ENCODE results near the gene ZNF384. TPM values are rescaled to one million over a fixed set of nuclear protein-coding genes. Genes with fewer than 3 reads are reported as not detected.

The ZNF384 gene
- total and polyA plus RNA-seq, 11 donors = 15.0 to 38.1 (median 25.2) TPM

- ATAC-seq (no peak), DNase-seq (peak in 1 of 5 donors; percentile 33)
- WGBS, 4 donors = 70 to 85% (median 76%) methylated on average over 5 of the region's 5 CpGs
- no peak for TF ChIP-seq CTCF (IDR thresholded peaks at IDR 0.05)
- no peak for TF ChIP-seq POLR2A (IDR thresholded peaks at IDR 0.05)
- H3K4me1 ChIP-seq = peaks cover 0 to 38% (median 6%) of the 10 kb centered on the region in 12 donors
- H3K27ac ChIP-seq = peak overlapping the region in 2 of 12 donors; percentile 26 to 60
- H3K4me3 ChIP-seq = no peak overlapping the region
- no peaks in the 10 kb centered on the region for H3K9me3 ChIP-seq
- intact Hi-C loops (cut with DNase I) = loop anchor here in 9 of 10 donors (2.0 to 10.0 kb wide), 12 partner anchors 26 to 209 kb away; partner anchors contain the start of genes P3H3 (in 5 of the 9), ING4 (in 3 of the 9), GPR162 (in 1 of the 9) and LAG3 (in 1 of the 9)
- peaks cover 0 to 15% (median 0%) of the 10 kb centered on the region in 9 donors for H3K27me3 ChIP-seq
- H3K36me3 ChIP-seq = peaks cover 0 to 8% (median 0%) of the 10 kb centered on the region in 9 donors
These were observed 70.5 kb downstream of the ZNF384 start for GRCh38 chr12:6618483-6619225.

Other genes with a start within 250 kb of the ZNF384 start
- gene CD27, start 244.4 kb downstream of the ZNF384 start, total RNA-seq = 1 to 10 TPM in 1 of 9 donors, under 1 TPM in 3, not detected in 5; 0.27 to 5.3 (median 0.42) TPM
- gene CD27, start 244.4 kb downstream of the ZNF384 start, polyA plus RNA-seq = under 1 TPM in 1 of 2 donors, not detected in 1; 0.19 TPM
- gene TAPBPL, start 237.3 kb downstream of the ZNF384 start, total RNA-seq = 10 to 100 TPM in 8 of 9 donors, 1 to 10 TPM in 1; 6.9 to 55.6 (median 14.1) TPM
- gene TAPBPL, start 237.3 kb downstream of the ZNF384 start, polyA plus RNA-seq = 10 to 100 TPM in 1 of 2 donors, 1 to 10 TPM in 1; 5.4 to 10.2 TPM
- 1 to 10 TPM; 2.1 to 8.3 (median 3.4) TPM for gene VAMP1, start 218.7 kb downstream of the ZNF384 start, total RNA-seq
- gene VAMP1, start 218.7 kb downstream of the ZNF384 start, polyA plus RNA-seq = 1 to 10 TPM; 2.7 to 6.2 TPM
- gene MRPL51, start 196.1 kb downstream of the ZNF384 start, total RNA-seq = 100 to 1,000 TPM in 8 of 9 donors, 10 to 100 TPM in 1; 95.6 to 300 (median 228) TPM
- 100 to 1,000 TPM; 164 to 210 TPM for gene MRPL51, start 196.1 kb downstream of the ZNF384 start, polyA plus RNA-seq
- gene NCAPD2, start 195.3 kb downstream of the ZNF384 start, total RNA-seq = 10 to 100 TPM in 8 of 9 donors, 1 to 10 TPM in 1; 8.4 to 22.4 (median 11.3) TPM
- 1 to 10 TPM; 3.3 to 8.1 TPM for gene NCAPD2, start 195.3 kb downstream of the ZNF384 start, polyA plus RNA-seq
- gene GAPDH, start 154.9 kb downstream of the ZNF384 start, total RNA-seq = 1,000 to 10,000 TPM; 3,379 to 7,430 (median 4,887) TPM
- 1,000 to 10,000 TPM; 4,589 to 6,374 TPM for gene GAPDH, start 154.9 kb downstream of the ZNF384 start, polyA plus RNA-seq
- gene IFFO1, start 133.3 kb downstream of the ZNF384 start, total RNA-seq = 10 to 100 TPM; 13.2 to 27.5 (median 15.0) TPM
- gene IFFO1, start 133.3 kb downstream of the ZNF384 start, polyA plus RNA-seq = 10 to 100 TPM; 10.3 to 15.4 TPM
- gene NOP2, start 121.1 kb downstream of the ZNF384 start, total RNA-seq = 10 to 100 TPM; 12.9 to 23.8 (median 16.5) TPM
- gene NOP2, start 121.1 kb downstream of the ZNF384 start, polyA plus RNA-seq = 10 to 100 TPM; 15.4 to 30.1 TPM
- gene CHD4, start 82.0 kb downstream of the ZNF384 start, total RNA-seq = 100 to 1,000 TPM; 131 to 237 (median 160) TPM
- 100 to 1,000 TPM; 144 to 189 TPM for gene CHD4, start 82.0 kb downstream of the ZNF384 start, polyA plus RNA-seq
- gene LPAR5, start 53.4 kb downstream of the ZNF384 start, total RNA-seq = 10 to 100 TPM in 1 of 9 donors, 1 to 10 TPM in 8; 3.7 to 11.7 (median 4.8) TPM
- 1 to 10 TPM; 3.5 to 4.7 TPM for gene LPAR5, start 53.4 kb downstream of the ZNF384 start, polyA plus RNA-seq
- gene ACRBP, start 41.9 kb downstream of the ZNF384 start, total RNA-seq = 1 to 10 TPM in 4 of 9 donors, under 1 TPM in 4, not detected in 1; 0.32 to 7.2 (median 0.99) TPM
- gene ACRBP, start 41.9 kb downstream of the ZNF384 start, polyA plus RNA-seq = under 1 TPM; 0.34 to 0.60 TPM
- gene ING4, start 26.3 kb downstream of the ZNF384 start, total RNA-seq = 10 to 100 TPM; 17.4 to 39.0 (median 24.7) TPM
- gene ING4, start 26.3 kb downstream of the ZNF384 start, polyA plus RNA-seq = 10 to 100 TPM; 14.6 to 23.6 TPM
- under 1 TPM in 3 of 9 donors, not detected in 6; 0.11 to 0.32 (median 0.22) TPM for gene PIANP, start 11.4 kb upstream of the ZNF384 start, total RNA-seq
- gene PIANP, start 11.4 kb upstream of the ZNF384 start, polyA plus RNA-seq = under 1 TPM; 0.15 to 0.28 TPM
- 10 to 100 TPM; 56.7 to 96.4 (median 82.6) TPM for gene COPS7A, start 34.7 kb upstream of the ZNF384 start, total RNA-seq
- 100 to 1,000 TPM in 1 of 2 donors, 10 to 100 TPM in 1; 54.1 to 108 TPM for gene COPS7A, start 34.7 kb upstream of the ZNF384 start, polyA plus RNA-seq
- 100 to 1,000 TPM; 126 to 207 (median 152) TPM for gene MLF2, start 63.8 kb upstream of the ZNF384 start, total RNA-seq
- gene MLF2, start 63.8 kb upstream of the ZNF384 start, polyA plus RNA-seq = 100 to 1,000 TPM; 136 to 231 TPM
- gene PTMS, start 77.0 kb upstream of the ZNF384 start, total RNA-seq = 100 to 1,000 TPM in 5 of 9 donors, 10 to 100 TPM in 4; 72.9 to 227 (median 100) TPM
- 100 to 1,000 TPM; 274 to 331 TPM for gene PTMS, start 77.0 kb upstream of the ZNF384 start, polyA plus RNA-seq
- 1 to 10 TPM in 2 of 9 donors, under 1 TPM in 3, not detected in 4; 0.10 to 1.5 (median 0.43) TPM for gene LAG3, start 83.1 kb upstream of the ZNF384 start, total RNA-seq
- under 1 TPM; 0.03 to 0.34 TPM for gene LAG3, start 83.1 kb upstream of the ZNF384 start, polyA plus RNA-seq
- gene CD4, start 100.2 kb upstream of the ZNF384 start, total RNA-seq = 10 to 100 TPM in 2 of 9 donors, 1 to 10 TPM in 7; 3.0 to 71.9 (median 5.4) TPM
- 1 to 10 TPM; 1.1 to 3.2 TPM for gene CD4, start 100.2 kb upstream of the ZNF384 start, polyA plus RNA-seq
- gene GPR162, start 132.4 kb upstream of the ZNF384 start, total RNA-seq = 1 to 10 TPM; 1.8 to 5.2 (median 2.9) TPM
- gene GPR162, start 132.4 kb upstream of the ZNF384 start, polyA plus RNA-seq = 1 to 10 TPM; 4.4 to 7.7 TPM
- 10 to 100 TPM in 7 of 9 donors, 1 to 10 TPM in 2; 4.2 to 26.7 (median 16.6) TPM for gene P3H3, start 139.0 kb upstream of the ZNF384 start, total RNA-seq
- gene P3H3, start 139.0 kb upstream of the ZNF384 start, polyA plus RNA-seq = 10 to 100 TPM; 11.5 to 29.9 TPM
- 10 to 100 TPM in 2 of 9 donors, 1 to 10 TPM in 6, under 1 TPM in 1; 0.64 to 12.4 (median 6.2) TPM for gene GNB3, start 151.6 kb upstream of the ZNF384 start, total RNA-seq
- gene GNB3, start 151.6 kb upstream of the ZNF384 start, polyA plus RNA-seq = 1 to 10 TPM; 1.9 to 6.2 TPM
- 1 to 10 TPM in 1 of 9 donors, under 1 TPM in 7, not detected in 1; 0.44 to 8.3 (median 0.96) TPM for gene CDCA3, start 161.9 kb upstream of the ZNF384 start, total RNA-seq
- under 1 TPM; 0.42 to 0.65 TPM for gene CDCA3, start 161.9 kb upstream of the ZNF384 start, polyA plus RNA-seq
- gene USP5, start 162.8 kb upstream of the ZNF384 start, total RNA-seq = 10 to 100 TPM; 42.0 to 96.8 (median 61.6) TPM
- 10 to 100 TPM; 23.4 to 52.8 TPM for gene USP5, start 162.8 kb upstream of the ZNF384 start, polyA plus RNA-seq
- gene TPI1, start 178.2 kb upstream of the ZNF384 start, total RNA-seq = 1,000 to 10,000 TPM in 1 of 9 donors, 100 to 1,000 TPM in 8; 600 to 1,024 (median 730) TPM
- 1,000 to 10,000 TPM in 1 of 2 donors, 100 to 1,000 TPM in 1; 648 to 1,605 TPM for gene TPI1, start 178.2 kb upstream of the ZNF384 start, polyA plus RNA-seq
- gene SPSB2, start 183.9 kb upstream of the ZNF384 start, total RNA-seq = 1 to 10 TPM; 2.3 to 6.6 (median 3.1) TPM
- gene SPSB2, start 183.9 kb upstream of the ZNF384 start, polyA plus RNA-seq = 1 to 10 TPM; 4.4 to 4.6 TPM
- 10 to 100 TPM in 5 of 9 donors, 1 to 10 TPM in 4; 8.2 to 15.1 (median 10.3) TPM for gene LRRC23, start 215.4 kb upstream of the ZNF384 start, total RNA-seq
- gene LRRC23, start 215.4 kb upstream of the ZNF384 start, polyA plus RNA-seq = 10 to 100 TPM; 14.8 to 15.3 TPM
- gene ENO2, start 225.2 kb upstream of the ZNF384 start, total RNA-seq = 10 to 100 TPM in 6 of 9 donors, 1 to 10 TPM in 3; 4.6 to 30.9 (median 11.6) TPM
- gene ENO2, start 225.2 kb upstream of the ZNF384 start, polyA plus RNA-seq = 10 to 100 TPM; 10.4 to 22.1 TPM
- gene ATN1, start 238.6 kb upstream of the ZNF384 start, total RNA-seq = 10 to 100 TPM; 38.4 to 82.9 (median 67.2) TPM
- gene ATN1, start 238.6 kb upstream of the ZNF384 start, polyA plus RNA-seq = 10 to 100 TPM; 61.3 to 65.6 TPM